Measurements from ENCODE around the gene SNX19. TPM values are rescaled to one million over a fixed set of nuclear protein-coding genes. Genes with fewer than 3 reads are reported as not detected.

The SNX19 gene
- total RNA-seq, 2 experiments from 2014 or later, result 22.7 to 29.5 TPM

DNA sequence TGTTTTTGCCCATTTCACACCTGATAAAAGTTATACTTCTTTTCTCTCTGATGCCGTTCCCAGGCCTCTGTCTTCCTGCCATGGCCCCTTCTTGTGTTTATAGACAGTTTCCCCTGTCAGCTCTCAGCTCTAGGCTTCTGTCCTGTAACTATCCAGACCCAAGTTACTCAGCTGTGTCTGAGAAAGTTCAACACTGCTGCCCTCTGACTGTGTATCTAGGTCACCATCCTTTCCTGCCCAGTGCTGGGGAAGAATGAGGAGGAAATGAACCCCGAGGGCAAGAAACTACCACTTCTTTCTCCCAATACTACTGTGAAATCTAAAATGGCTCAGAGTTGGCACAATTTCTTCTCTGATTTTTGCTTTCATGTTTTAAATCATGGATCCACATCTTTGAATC lies 29.6 kb downstream of the SNX19 start:
- peaks cover 13% of the 10 kb centered on the region for H3K36me3 Mint-ChIP-seq (ENCODE audit: low read depth)
- DNase-seq, result no peak
- no peaks in the 10 kb centered on the region for H3K9me3 Mint-ChIP-seq (ENCODE audit: low read depth)
- ATAC-seq, result no peak
- peaks cover 13% of the 10 kb centered on the region for H3K4me1 Mint-ChIP-seq
- no peak overlapping the region for H3K4me3 Mint-ChIP-seq
- H3K27ac Mint-ChIP-seq, result peak overlapping the region; percentile 8
- intact Hi-C loops (cut with DNase I, micrococcal nuclease), result no loop called here
- no peaks in the 10 kb centered on the region for H3K27me3 Mint-ChIP-seq
- ChIA-PET POLR2A (no interaction called here), CTCF (no interaction called here)

GRCh38 chr11:130882138-130882551 lies 34.1 kb downstream of the SNX19 start:
- intact Hi-C loops (cut with DNase I, micrococcal nuclease), result no loop called here
- Mint-ChIP-seq H3K27ac (peak overlapping the region; percentile 80), H3K4me1 (peaks cover 21% of the 10 kb centered on the region), H3K9me3 (ENCODE audit: low read depth) (no peaks in the 10 kb centered on the region), H3K27me3 (no peaks in the 10 kb centered on the region), H3K4me3 (no peak overlapping the region), H3K36me3 (ENCODE audit: low read depth) (peaks cover 38% of the 10 kb centered on the region)
- ATAC-seq, result peak; percentile 34
- ChIA-PET POLR2A (no interaction called here), CTCF (interaction anchor here (1.0 to 3.1 kb wide), 4 partner anchors 9 to 447 kb away, joined by 4 to 13 read pairs (median 7); no protein-coding TSS in a partner anchor)
- DNase-seq, result no peak

DNA sequence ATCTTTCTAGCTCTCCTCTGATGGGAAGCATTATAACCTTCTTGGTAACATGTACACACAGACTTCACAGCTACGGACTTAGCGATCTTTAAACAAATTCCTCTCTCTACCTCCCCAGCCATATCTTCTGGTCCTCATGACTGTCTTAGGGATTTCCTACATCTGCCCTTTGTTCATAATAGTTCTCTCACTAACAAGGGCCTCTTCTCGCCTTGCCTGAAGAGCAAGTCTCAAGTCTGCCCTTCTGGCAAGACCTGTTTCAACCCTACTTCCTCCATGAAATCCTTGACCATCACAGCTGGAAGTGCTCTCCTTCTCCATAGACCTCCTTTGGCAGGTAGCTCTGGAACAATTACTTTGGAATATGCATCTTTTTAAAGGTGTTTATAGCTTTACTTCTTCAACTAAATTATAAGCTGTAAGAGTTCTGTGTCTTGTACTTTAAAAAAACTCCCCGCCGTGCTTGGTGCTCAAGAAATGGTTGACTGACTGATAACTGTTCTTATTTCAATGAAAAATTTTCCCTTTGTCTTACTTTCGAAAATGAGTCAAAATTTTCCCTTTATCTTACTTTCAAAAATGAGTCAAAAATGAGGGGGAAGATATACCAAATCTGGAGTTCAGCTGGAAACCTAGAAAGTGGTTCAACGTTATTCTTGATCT lies 34.7 kb downstream of the SNX19 start:
- H3K27ac Mint-ChIP-seq, result peak overlapping the region; percentile 80
- CTCF ChIA-PET, result interaction anchor here (1.0 to 3.1 kb wide), 4 partner anchors 10 to 447 kb away, joined by 4 to 13 read pairs (median 7); no protein-coding TSS in a partner anchor
- peak; percentile 18 for DNase-seq
- H3K27me3 Mint-ChIP-seq, result no peaks in the 10 kb centered on the region
- H3K4me1 Mint-ChIP-seq, result peaks cover 18% of the 10 kb centered on the region
- POLR2A ChIA-PET, result no interaction called here
- intact Hi-C loops (cut with DNase I, micrococcal nuclease), result no loop called here
- H3K4me3 Mint-ChIP-seq, result no peak overlapping the region
- ATAC-seq, result peak; percentile 79
- H3K9me3 Mint-ChIP-seq (ENCODE audit: low read depth), result no peaks in the 10 kb centered on the region
- peaks cover 42% of the 10 kb centered on the region for H3K36me3 Mint-ChIP-seq (ENCODE audit: low read depth)

GRCh38 chr11:130879836-130880235 lies 36.4 kb downstream of the SNX19 start:
- DNase-seq (no peak), ATAC-seq (no peak)
- CTCF ChIA-PET, result interaction anchor here (0.9 to 1.3 kb wide), 2 partner anchors 15 to 445 kb away, joined by 3 to 4 read pairs; no protein-coding TSS in a partner anchor
- Mint-ChIP-seq H3K9me3 (ENCODE audit: low read depth) (no peaks in the 10 kb centered on the region), H3K27me3 (no peaks in the 10 kb centered on the region), H3K27ac (no peak overlapping the region), H3K36me3 (ENCODE audit: low read depth) (peaks cover 50% of the 10 kb centered on the region), H3K4me1 (peaks cover 16% of the 10 kb centered on the region), H3K4me3 (no peak overlapping the region)
- POLR2A ChIA-PET, result no interaction called here
- intact Hi-C loops (cut with DNase I, micrococcal nuclease), result no loop called here

GRCh38 chr11:130876931-130877915 lies 39.1 kb downstream of the SNX19 start:
- no peak for DNase-seq
- Mint-ChIP-seq H3K9me3 (ENCODE audit: low read depth) (no peaks in the 10 kb centered on the region), H3K27me3 (no peaks in the 10 kb centered on the region), H3K4me3 (no peak overlapping the region), H3K36me3 (ENCODE audit: low read depth) (peaks cover 47% of the 10 kb centered on the region), H3K27ac (no peak overlapping the region), H3K4me1 (peaks cover 13% of the 10 kb centered on the region)
- ChIA-PET CTCF (interaction anchor here (1.3 to 4.1 kb wide), 5 partner anchors 15 to 445 kb away, joined by 5 to 27 read pairs (median 7); no protein-coding TSS in a partner anchor), POLR2A (no interaction called here)
- ATAC-seq, result no peak
- intact Hi-C loops (cut with DNase I, micrococcal nuclease), result no loop called here

DNA sequence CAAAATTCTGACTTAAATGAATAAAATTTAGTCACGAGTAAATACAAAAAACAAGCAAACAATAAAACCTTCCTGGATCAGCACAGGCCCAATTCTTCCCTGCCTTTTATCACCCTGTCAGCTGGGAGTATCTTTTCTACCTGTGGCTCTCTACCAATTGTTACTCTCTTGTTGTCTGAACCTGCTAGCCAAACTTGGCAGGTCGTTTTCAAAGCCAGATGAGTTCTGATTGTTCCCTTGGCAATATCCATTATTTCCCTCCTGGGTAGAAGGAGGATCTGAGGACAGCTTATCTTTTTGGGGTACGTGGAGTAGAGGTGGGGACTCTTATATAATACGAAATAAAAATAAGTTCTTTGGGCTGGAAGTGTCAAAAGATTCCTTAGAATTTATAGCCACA lies 40.2 kb downstream of the SNX19 start:
- intact Hi-C loops (cut with DNase I, micrococcal nuclease), result no loop called here
- H3K36me3 Mint-ChIP-seq (ENCODE audit: low read depth), result peaks cover 41% of the 10 kb centered on the region

GRCh38 chr11:130874955-130875531 lies 41.2 kb downstream of the SNX19 start:
- Mint-ChIP-seq H3K4me1 (peaks cover 7% of the 10 kb centered on the region), H3K36me3 (ENCODE audit: low read depth) (peaks cover 43% of the 10 kb centered on the region), H3K9me3 (ENCODE audit: low read depth) (no peaks in the 10 kb centered on the region), H3K4me3 (no peak overlapping the region), H3K27ac (no peak overlapping the region), H3K27me3 (no peaks in the 10 kb centered on the region)
- ChIA-PET POLR2A (no interaction called here), CTCF (interaction anchor here (0.6 to 4.1 kb wide), 4 partner anchors 13 to 26 kb away, joined by 3 to 27 read pairs (median 10); no protein-coding TSS in a partner anchor)
- ATAC-seq (no peak), DNase-seq (no peak)
- intact Hi-C loops (cut with DNase I, micrococcal nuclease), result no loop called here

More for the DNA sequence above, 40.2 kb downstream of the SNX19 start:
- Mint-ChIP-seq H3K9me3 (ENCODE audit: low read depth) (no peaks in the 10 kb centered on the region), H3K27me3 (no peaks in the 10 kb centered on the region), H3K27ac (no peak overlapping the region), H3K4me3 (no peak overlapping the region), H3K4me1 (peaks cover 8% of the 10 kb centered on the region)
- DNase-seq, result no peak
- no peak for ATAC-seq
- ChIA-PET POLR2A (no interaction called here), CTCF (interaction anchor here (1.2 to 4.1 kb wide), 4 partner anchors 14 to 445 kb away, joined by 3 to 27 read pairs (median 12); no protein-coding TSS in a partner anchor)

GRCh38 chr11:130874396-130874795 lies 41.9 kb downstream of the SNX19 start:
- Mint-ChIP-seq H3K4me3 (no peak overlapping the region), H3K4me1 (peaks cover 7% of the 10 kb centered on the region), H3K27ac (peak overlapping the region; percentile 34), H3K36me3 (ENCODE audit: low read depth) (peaks cover 40% of the 10 kb centered on the region), H3K9me3 (ENCODE audit: low read depth) (no peaks in the 10 kb centered on the region), H3K27me3 (no peaks in the 10 kb centered on the region)
- POLR2A ChIA-PET, result no interaction called here
- DNase-seq (no peak), ATAC-seq (peak; percentile 26)
- intact Hi-C loops (cut with DNase I, micrococcal nuclease), result no loop called here
- CTCF ChIA-PET, result no interaction called here

DNA sequence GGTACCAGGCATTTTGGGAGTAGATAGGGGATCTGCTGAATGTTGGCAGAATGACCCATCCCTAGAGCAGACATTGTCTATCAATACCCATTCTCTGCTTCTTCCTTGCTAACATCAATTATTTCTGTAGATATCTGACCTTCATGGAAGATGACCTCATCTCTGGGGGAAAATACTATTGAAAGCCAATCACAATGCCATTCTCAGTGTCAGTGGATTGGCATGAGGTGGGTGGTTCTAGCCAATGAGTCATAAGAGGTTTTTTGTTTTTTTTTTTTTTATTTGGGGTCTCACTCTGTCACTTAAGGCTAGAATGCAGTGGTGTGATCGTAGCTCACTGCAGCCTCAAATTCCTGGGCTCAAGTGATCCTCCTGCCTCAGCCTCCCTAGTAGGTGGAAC lies 42.5 kb downstream of the SNX19 start:
- ChIA-PET POLR2A (no interaction called here), CTCF (interaction anchor here (0.5 to 0.7 kb wide), 2 partner anchors 17 to 79 kb away, joined by 3 read pairs; no protein-coding TSS in a partner anchor)
- ATAC-seq (no peak), DNase-seq (no peak)
- H3K36me3 Mint-ChIP-seq (ENCODE audit: low read depth), result peaks cover 35% of the 10 kb centered on the region
- no peaks in the 10 kb centered on the region for H3K27me3 Mint-ChIP-seq
- H3K9me3 Mint-ChIP-seq (ENCODE audit: low read depth), result no peaks in the 10 kb centered on the region
- no peak overlapping the region for H3K27ac Mint-ChIP-seq
- peaks cover 7% of the 10 kb centered on the region for H3K4me1 Mint-ChIP-seq
- no peak overlapping the region for H3K4me3 Mint-ChIP-seq
- intact Hi-C loops (cut with DNase I, micrococcal nuclease), result no loop called here

DNA sequence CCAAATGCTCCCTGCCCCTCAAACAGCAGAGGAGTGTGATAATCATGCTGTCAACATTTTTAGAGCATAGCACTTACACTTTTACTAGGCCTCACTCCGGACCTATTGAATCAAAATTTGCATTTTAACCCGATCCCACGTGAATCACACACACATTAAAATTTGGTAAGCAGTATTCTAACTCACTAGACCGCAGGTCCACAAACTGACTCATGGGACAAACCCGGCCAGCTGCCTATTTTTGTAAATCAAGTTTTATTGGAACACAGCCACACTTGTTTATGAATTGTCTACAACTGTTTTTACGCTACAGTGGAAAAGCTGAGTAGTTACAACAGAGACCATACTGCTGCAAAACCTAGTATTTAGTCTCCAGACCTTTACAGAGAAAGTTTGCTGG lies 43.3 kb downstream of the SNX19 start:
- Mint-ChIP-seq H3K27me3 (no peaks in the 10 kb centered on the region), H3K36me3 (ENCODE audit: low read depth) (peaks cover 29% of the 10 kb centered on the region), H3K4me1 (peaks cover 7% of the 10 kb centered on the region), H3K27ac (peak overlapping the region; percentile 61), H3K9me3 (ENCODE audit: low read depth) (no peaks in the 10 kb centered on the region), H3K4me3 (no peak overlapping the region)
- no peak for ATAC-seq
- intact Hi-C loops (cut with DNase I, micrococcal nuclease), result no loop called here
- POLR2A ChIA-PET, result no interaction called here
- no peak for DNase-seq
- CTCF ChIA-PET, result interaction anchor here (3.8 kb wide), 1 partner anchor 10 kb away, joined by 25 read pairs; no protein-coding TSS in a partner anchor

- ATAC-seq (no peak), DNase-seq (no peak)
- H3K9me3 Mint-ChIP-seq (ENCODE audit: low read depth), result no peaks in the 10 kb centered on the region
- no peak overlapping the region for H3K4me3 Mint-ChIP-seq
- H3K27me3 Mint-ChIP-seq, result no peaks in the 10 kb centered on the region
- peaks cover 25% of the 10 kb centered on the region for H3K36me3 Mint-ChIP-seq (ENCODE audit: low read depth)
- no peak overlapping the region for H3K27ac Mint-ChIP-seq
- peaks cover 7% of the 10 kb centered on the region for H3K4me1 Mint-ChIP-seq
- intact Hi-C loops (cut with DNase I, micrococcal nuclease), result no loop called here
- POLR2A ChIA-PET, result no interaction called here
- CTCF ChIA-PET, result interaction anchor here (0.8 to 3.8 kb wide), 3 partner anchors 10 to 44 kb away, joined by 3 to 25 read pairs (median 3); partner anchors contain the start of gene SNX19
Measured at GRCh38 chr11:130872513-130872912, 43.8 kb downstream of the SNX19 start.
